A673 (cell line): ENCODE data around the gene PROKR2. TPM values are rescaled to one million over a fixed set of nuclear protein-coding genes. Genes with fewer than 3 reads are reported as not detected.

Experiments used
- BruUV-seq: library from RNA; stranded (reverse); fragments of 400-500 nt; replicated peaks from 2 replicates; lab custom pipeline; 2021; lab: Mats Ljungman, UMichigan
- CTCF ChIA-PET: fragments of 300-600 bp; sonication (Branson Sonifier 250); formaldehyde crosslinking; loops from one replicate; lab custom pipeline; 2022; ENCODE audit warnings: antibody characterized with exemption; lab: Charles Lee
- POLR2A ChIA-PET: fragments of 300-600 bp; sonication (Branson Sonifier 250); formaldehyde crosslinking; loops from one replicate; lab custom pipeline; 2022; ENCODE audit warnings: antibody characterized with exemption; ENCODE audit not compliant: low non-redundant PET; lab: Charles Lee
- DNase-seq: peaks from one replicate; pipeline ENCODE4 v3.0.0-alpha.2; 2015; ENCODE audit warnings: low spot score
- H3K27ac ChIP-seq: fragments of 200-600 bp; sonication (generic); 2 replicates; pipeline ENCODE4 v1.5.1; 2016; ENCODE audit warnings: mixed run types, low read depth, mild to moderate bottlenecking, mixed read lengths, antibody characterized with exemption, low read length; ENCODE audit not compliant: poor library complexity, severe bottlenecking
- H3K27me3 ChIP-seq: fragments of 200-600 bp; sonication (generic); replicated peaks from 2 replicates; pipeline ENCODE4 v1.6.1; 2017; ENCODE audit warnings: mixed run types, low read depth, mild to moderate bottlenecking, mixed read lengths, antibody characterized with exemption, low read length; ENCODE audit not compliant: insufficient read depth, poor library complexity
- H3K36me3 ChIP-seq: fragments of 200-600 bp; sonication (generic); 2 replicates; pipeline ENCODE4 v1.6.1; 2016; ENCODE audit warnings: mixed run types, mild to moderate bottlenecking, mixed read lengths, antibody characterized with exemption, low read length; ENCODE audit not compliant: insufficient read depth, poor library complexity, severe bottlenecking
- H3K4me1 ChIP-seq: fragments of 200-600 bp; sonication (generic); 2 replicates; pipeline ENCODE4 v1.6.1; 2017; ENCODE audit warnings: mixed run types, mild to moderate bottlenecking, mixed read lengths, antibody characterized with exemption, low read length; ENCODE audit not compliant: insufficient read depth, poor library complexity, severe bottlenecking
- H3K4me3 ChIP-seq: fragments of 200-600 bp; sonication (generic); 2 replicates; pipeline ENCODE4 v1.5.1; 2016; ENCODE audit warnings: low read depth, mixed run types, mild to moderate bottlenecking, mixed read lengths, low read length; ENCODE audit not compliant: poor library complexity, severe bottlenecking
- H3K9me3 ChIP-seq: fragments of 200-600 bp; sonication (generic); 2 replicates; pipeline ENCODE4 v1.6.1; 2016; ENCODE audit warnings: mixed run types, low read depth, mild to moderate bottlenecking, mixed read lengths, antibody characterized with exemption, low read length; ENCODE audit not compliant: poor library complexity, severe bottlenecking
- EZH2 ChIP-seq: fragments of 200-600 bp; sonication (generic); IDR thresholded peaks from 2 replicates; pipeline ENCODE4 v1.6.1; 2017; ENCODE audit warnings: borderline replicate concordance, low read depth, mild to moderate bottlenecking, mixed read lengths, antibody characterized with exemption, low read length; ENCODE audit not compliant: poor library complexity, severe bottlenecking
- intact Hi-C: fragments of 100-400 bp; cut with micrococcal nuclease; formaldehyde crosslinking; loops from one replicate; pipeline ENCODE4 v1.10.0; 2022; ENCODE audit not compliant: unreplicated experiment
- total RNA-seq: library from RNA; stranded (reverse); gene quantifications from 2 replicates; pipeline ENCODE4 v1.2.3, GENCODE V29; 2021
- TF ChIP-seq, protein P1 (sequence below): fragments of 300-800, 200-600 bp; sonication (generic); conservative IDR thresholded peaks from 2 replicates; pipeline ENCODE4 v1.5.1; 2017; ENCODE audit warnings: low read depth, mild to moderate bottlenecking, antibody characterized with exemption, low read length, moderate library complexity, mixed read lengths

The PROKR2 gene
- total RNA-seq, 1 experiment from 2014 or later, result not detected

DNA sequence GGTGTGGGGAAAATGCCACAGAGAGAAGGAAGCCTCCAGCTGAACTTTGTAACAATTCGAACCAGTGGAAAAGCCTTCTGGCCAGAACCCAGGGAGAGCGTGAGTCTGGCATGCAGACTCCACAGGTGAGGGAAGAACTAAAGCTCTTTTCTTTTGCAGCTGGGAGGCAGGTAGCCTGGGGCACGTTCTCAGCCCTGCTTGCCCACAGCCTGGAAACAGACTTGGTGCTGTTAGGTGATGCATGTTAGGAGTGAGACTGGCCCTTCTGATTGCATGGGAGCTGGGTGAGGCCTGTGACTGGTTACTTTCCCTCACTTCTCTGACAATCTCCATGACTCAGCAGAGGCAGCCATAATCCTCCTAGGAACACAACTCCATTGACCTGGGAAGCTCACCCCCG lies 34.2 kb downstream of the PROKR2 start:
- no TSS peak for BruUV-seq
- Histone ChIP-seq H3K27me3 (peaks cover 27% of the 10 kb centered on the region), H3K4me1 (no peaks in the 10 kb centered on the region), H3K4me3 (no peak overlapping the region), H3K9me3 (no peaks in the 10 kb centered on the region), H3K36me3 (no peaks in the 10 kb centered on the region), H3K27ac (no peak overlapping the region)
- intact Hi-C loops, result no loop called here
- POLR2A ChIA-PET, result no interaction called here
- CTCF ChIA-PET, result no interaction called here
- no peak for DNase-seq
- TF ChIP-seq EZH2, result no peak
- TF ChIP-seq, protein P1, sequence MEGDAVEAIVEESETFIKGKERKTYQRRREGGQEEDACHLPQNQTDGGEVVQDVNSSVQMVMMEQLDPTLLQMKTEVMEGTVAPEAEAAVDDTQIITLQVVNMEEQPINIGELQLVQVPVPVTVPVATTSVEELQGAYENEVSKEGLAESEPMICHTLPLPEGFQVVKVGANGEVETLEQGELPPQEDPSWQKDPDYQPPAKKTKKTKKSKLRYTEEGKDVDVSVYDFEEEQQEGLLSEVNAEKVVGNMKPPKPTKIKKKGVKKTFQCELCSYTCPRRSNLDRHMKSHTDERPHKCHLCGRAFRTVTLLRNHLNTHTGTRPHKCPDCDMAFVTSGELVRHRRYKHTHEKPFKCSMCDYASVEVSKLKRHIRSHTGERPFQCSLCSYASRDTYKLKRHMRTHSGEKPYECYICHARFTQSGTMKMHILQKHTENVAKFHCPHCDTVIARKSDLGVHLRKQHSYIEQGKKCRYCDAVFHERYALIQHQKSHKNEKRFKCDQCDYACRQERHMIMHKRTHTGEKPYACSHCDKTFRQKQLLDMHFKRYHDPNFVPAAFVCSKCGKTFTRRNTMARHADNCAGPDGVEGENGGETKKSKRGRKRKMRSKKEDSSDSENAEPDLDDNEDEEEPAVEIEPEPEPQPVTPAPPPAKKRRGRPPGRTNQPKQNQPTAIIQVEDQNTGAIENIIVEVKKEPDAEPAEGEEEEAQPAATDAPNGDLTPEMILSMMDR, result no peak

DNA sequence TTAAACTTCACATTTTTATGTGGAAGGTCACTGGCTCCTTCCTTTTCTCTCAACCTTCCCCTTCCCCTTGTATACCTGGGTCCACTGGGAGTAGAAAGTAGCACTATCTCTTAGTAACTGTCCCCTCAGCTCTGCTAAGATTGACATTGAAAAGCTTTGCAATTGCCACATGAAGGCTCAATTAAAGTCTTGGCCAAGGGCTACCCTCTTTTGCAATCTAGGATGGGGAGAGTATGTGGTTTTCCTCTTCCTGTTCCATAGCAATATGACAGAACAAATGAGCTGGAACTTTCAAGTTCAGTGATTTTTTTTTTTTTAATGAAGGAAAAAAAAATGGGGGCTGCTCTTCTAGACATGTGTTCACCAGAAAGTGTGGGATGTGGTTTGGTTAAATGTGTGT lies 37.1 kb downstream of the PROKR2 start:
- BruUV-seq, result no TSS peak
- no peak overlapping the region for H3K27ac ChIP-seq
- intact Hi-C loops, result no loop called here
- H3K27me3 ChIP-seq, result peaks cover 27% of the 10 kb centered on the region
- H3K36me3 ChIP-seq, result no peaks in the 10 kb centered on the region
- TF ChIP-seq, protein P1, result no peak
- TF ChIP-seq EZH2, result no peak
- no peak for DNase-seq
- H3K4me1 ChIP-seq, result no peaks in the 10 kb centered on the region
- H3K4me3 ChIP-seq, result no peak overlapping the region
- CTCF ChIA-PET, result no interaction called here
- no peaks in the 10 kb centered on the region for H3K9me3 ChIP-seq
- POLR2A ChIA-PET, result no interaction called here

DNA sequence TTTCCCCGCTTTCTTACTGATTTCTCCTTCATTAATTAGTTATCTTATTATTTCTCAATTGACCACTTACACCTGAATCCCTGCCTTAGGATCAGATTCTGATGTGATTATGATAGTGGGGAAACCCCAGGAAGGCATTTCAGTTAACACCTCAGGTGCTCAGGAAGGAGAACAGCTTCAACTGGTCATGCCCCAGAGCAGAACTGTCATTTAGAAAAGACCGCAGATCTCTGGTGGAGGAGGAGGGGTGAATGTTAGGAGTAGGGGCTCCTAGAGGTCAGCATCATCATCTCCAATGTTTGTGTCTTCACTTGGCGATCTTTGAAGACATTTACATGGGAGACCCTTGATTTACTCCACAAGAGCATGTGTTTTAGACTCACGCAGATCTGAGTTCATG lies 44.5 kb downstream of the PROKR2 start:
- no peaks in the 10 kb centered on the region for H3K36me3 ChIP-seq
- POLR2A ChIA-PET, result no interaction called here

More for the DNA sequence above, 44.5 kb downstream of the PROKR2 start:
- intact Hi-C loops, result no loop called here
- CTCF ChIA-PET, result no interaction called here
- Histone ChIP-seq H3K4me1 (no peaks in the 10 kb centered on the region), H3K27ac (no peak overlapping the region), H3K27me3 (peaks cover 57% of the 10 kb centered on the region), H3K9me3 (no peaks in the 10 kb centered on the region), H3K4me3 (no peak overlapping the region)
- no TSS peak for BruUV-seq
- DNase-seq, result no peak
- no peak for TF ChIP-seq EZH2
- TF ChIP-seq, protein P1, result no peak
